PC-3 (cell line): ENCODE results near the gene ZNF311. TPM values are rescaled to one million over a fixed set of nuclear protein-coding genes. Genes with fewer than 3 reads are reported as not detected.

Experiments used
- ATAC-seq: fragments of 200-7000 bp; cut with Tn5 transposase; 2 replicates; pipeline ENCODE4 v1.9.1; 2020; ENCODE audit warnings: mild to moderate bottlenecking, moderate library complexity
- BruUV-seq: library from RNA; stranded (reverse); fragments of 400-500 nt; replicated peaks from 2 replicates; lab custom pipeline; 2021; lab: Mats Ljungman, UMichigan
- CTCF ChIA-PET: fragments of 300-600 bp; sonication (Branson Sonifier 250); formaldehyde crosslinking; loops from one replicate; lab custom pipeline; 2022; ENCODE audit warnings: antibody characterized with exemption; lab: Charles Lee
- POLR2A ChIA-PET: fragments of 300-600 bp; sonication (Branson Sonifier 250); formaldehyde crosslinking; loops from one replicate; lab custom pipeline; 2022; ENCODE audit warnings: antibody characterized with exemption; ENCODE audit not compliant: unreplicated experiment; lab: Charles Lee
- DNase-seq: peaks from one replicate; pipeline ENCODE4 v3.0.0-alpha.2; 2015
- H2AFZ ChIP-seq: fragments of 300-600 bp; sonication (generic); 2 replicates; pipeline ENCODE4 v1.6.0; 2016; ENCODE audit warnings: antibody characterized with exemption, low read length
- H3F3A ChIP-seq: fragments of 300-600 bp; sonication (generic); one replicate; pipeline ENCODE4 v1.6.0; 2017; ENCODE audit warnings: antibody characterized with exemption, low read length, control low read depth, mild to moderate bottlenecking; ENCODE audit not compliant: unreplicated experiment
- H3K27ac ChIP-seq: fragments of 300-600 bp; sonication (generic); 2 replicates; pipeline ENCODE4 v1.5.1; 2016; ENCODE audit warnings: mild to moderate bottlenecking, low read length
- H3K27me3 ChIP-seq: fragments of 300-600 bp; sonication (generic); 2 replicates; pipeline ENCODE4 v1.6.1; 2016; ENCODE audit warnings: low read length, mixed read lengths
- H3K36me3 ChIP-seq: fragments of 300-600 bp; sonication (generic); 2 replicates; pipeline ENCODE4 v1.6.1; 2016; ENCODE audit warnings: low read depth, mixed run types, low read length, mixed read lengths
- H3K4me1 ChIP-seq: fragments of 300-600 bp; sonication (generic); 2 replicates; pipeline ENCODE4 v1.5.1; 2016; ENCODE audit warnings: low read length; ENCODE audit not compliant: insufficient read depth
- H3K4me2 ChIP-seq: fragments of 300-600 bp; sonication (generic); 2 replicates; pipeline ENCODE4 v1.6.0; 2016; ENCODE audit warnings: low read length
- H3K4me3 ChIP-seq: fragments of 300-600 bp; sonication (generic); 2 replicates; pipeline ENCODE4 v1.5.1; 2016; ENCODE audit warnings: mild to moderate bottlenecking, low read length, mixed read lengths
- H3K79me2 ChIP-seq: fragments of 300-600 bp; sonication (generic); 2 replicates; pipeline ENCODE4 v1.6.1; 2017; ENCODE audit warnings: low read length, mixed read lengths
- H3K9ac ChIP-seq: fragments of 300-600 bp; sonication (generic); 2 replicates; pipeline ENCODE4 v1.6.0; 2016; ENCODE audit warnings: mild to moderate bottlenecking, low read length
- H3K9me2 ChIP-seq: fragments of 300-600 bp; sonication (generic); replicated peaks from 2 replicates; pipeline ENCODE4 v1.6.1; 2016; ENCODE audit warnings: mixed run types, low read length, mixed read lengths
- H3K9me3 ChIP-seq: fragments of 300-600 bp; sonication (generic); 2 replicates; pipeline ENCODE4 v1.6.1; 2016; ENCODE audit warnings: low read length, mixed read lengths
- H4K20me1 ChIP-seq: fragments of 300-600 bp; sonication (generic); 2 replicates; pipeline ENCODE4 v1.6.1; 2016; ENCODE audit warnings: low read length, mixed read lengths
- CTCF ChIP-seq: fragments of 300-600 bp; sonication (generic); conservative IDR thresholded peaks from 2 replicates; pipeline ENCODE4 v1.5.1; 2017; ENCODE audit warnings: antibody characterized with exemption, low read depth, mild to moderate bottlenecking, low read length
- EZH2 ChIP-seq: fragments of 300-600 bp; sonication (generic); IDR thresholded peaks from one replicate; pipeline ENCODE4 v1.6.1; 2017; ENCODE audit warnings: antibody characterized with exemption, mild to moderate bottlenecking, low read length; ENCODE audit not compliant: unreplicated experiment
- EZH2phosphoT487 ChIP-seq: fragments of 300-600 bp; sonication (generic); IDR thresholded peaks from 2 replicates; pipeline ENCODE4 v1.6.1; 2018; ENCODE audit warnings: mild to moderate bottlenecking, antibody characterized with exemption, low read length, borderline replicate concordance
- intact Hi-C: fragments of 100-400 bp; cut with micrococcal nuclease; formaldehyde crosslinking; loops from 2 replicates; pipeline ENCODE4 v1.9.0; 2023
- total RNA-seq: library from RNA; depleted of rRNA; stranded (reverse); fragments of >200 nt; gene quantifications from 2 replicates; pipeline ENCODE4 v1.2.3, GENCODE V29; 2014

Gene ZNF311
- total RNA-seq, 1 experiment from 2014 or later, result 0.04 TPM

- no peaks in the 10 kb centered on the region for H3F3A ChIP-seq
- H3K9me3 ChIP-seq, result no peaks in the 10 kb centered on the region
- ATAC-seq (peak; percentile 85), DNase-seq (peak; percentile 53)
- H3K4me1 ChIP-seq, result 0 out of 2 replicates have a peak, but pooled peaks cover 4% of the 10 kb centered on the region
- POLR2A ChIA-PET, result no interaction called here
- no peaks in the 10 kb centered on the region for H3K79me2 ChIP-seq
- H2AFZ ChIP-seq, result peak overlapping the region; percentile 73
- H3K9ac ChIP-seq, result no peak overlapping the region
- no TSS peak for BruUV-seq
- no peaks in the 10 kb centered on the region for H3K27me3 ChIP-seq
- no peaks in the 10 kb centered on the region for H3K36me3 ChIP-seq
- H3K4me2 ChIP-seq, result peak overlapping the region; percentile 94
- no peak overlapping the region for H3K27ac ChIP-seq
- no peaks in the 10 kb centered on the region for H3K9me2 ChIP-seq
- CTCF ChIA-PET, result no interaction called here
- intact Hi-C loops, result loop anchor here (1.0 to 10.0 kb wide), 2 partner anchors 26 to 147 kb away; no protein-coding TSS in a partner anchor
- peak overlapping the region; percentile 72 for H3K4me3 ChIP-seq
- no peak for TF ChIP-seq EZH2
- TF ChIP-seq EZH2phosphoT487, result no peak
- TF ChIP-seq CTCF, result no peak
- no peaks in the 10 kb centered on the region for H4K20me1 ChIP-seq
These were observed 6.2 kb upstream of the ZNF311 start for GRCh38 chr6:29011276-29011734.

- no peak overlapping the region for H3K4me2 ChIP-seq
- CTCF ChIA-PET, result no interaction called here
- intact Hi-C loops, result no loop called here
- no peaks in the 10 kb centered on the region for H3K9me2 ChIP-seq
- H3F3A ChIP-seq, result no peaks in the 10 kb centered on the region
- H3K27me3 ChIP-seq, result no peaks in the 10 kb centered on the region
- no peaks in the 10 kb centered on the region for H3K9me3 ChIP-seq
- no peak overlapping the region for H2AFZ ChIP-seq
- POLR2A ChIA-PET, result interaction anchor here (0.7 kb wide), 1 partner anchor 14 kb away, joined by 4 read pairs; no protein-coding TSS in a partner anchor
- no peak overlapping the region for H3K27ac ChIP-seq
- no peaks in the 10 kb centered on the region for H4K20me1 ChIP-seq
- ATAC-seq (no peak), DNase-seq (no peak)
- TF ChIP-seq EZH2phosphoT487 (no peak), CTCF (no peak), EZH2 (no peak)
- no peak overlapping the region for H3K9ac ChIP-seq
- H3K79me2 ChIP-seq, result no peaks in the 10 kb centered on the region
- H3K4me3 ChIP-seq, result no peak overlapping the region
- no peaks in the 10 kb centered on the region for H3K36me3 ChIP-seq
- peaks cover 13% of the 10 kb centered on the region; the same call in 1 of the 2 replicates for H3K4me1 ChIP-seq
- no TSS peak for BruUV-seq
These were observed 4.2 kb upstream of the ZNF311 start for GRCh38 chr6:29009358-29009757.

DNA sequence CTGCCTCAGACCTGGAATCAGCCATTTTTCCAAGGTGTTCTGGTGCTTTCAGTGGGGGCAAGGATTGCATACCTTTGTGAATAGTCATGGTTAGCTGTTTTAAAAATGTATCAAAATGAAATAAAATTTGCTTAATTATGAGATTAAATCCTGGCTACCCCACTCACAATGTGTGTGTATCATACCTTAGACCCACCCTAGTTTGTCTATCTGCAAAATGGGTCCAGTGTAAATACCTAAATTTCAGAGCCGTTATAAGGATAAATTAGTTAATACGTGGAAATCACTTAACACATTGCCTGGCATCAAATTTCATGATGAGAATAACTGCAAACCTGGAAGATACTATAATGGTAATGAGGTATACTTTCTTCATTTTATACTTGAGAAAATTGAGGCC is 3.0 kb upstream of the ZNF311 start:
- no peak for DNase-seq
- no TSS peak for BruUV-seq
- no peaks in the 10 kb centered on the region for H3F3A ChIP-seq
- ChIA-PET CTCF (no interaction called here), POLR2A (no interaction called here)
- no peak overlapping the region for H2AFZ ChIP-seq
- H3K9me3 ChIP-seq, result no peaks in the 10 kb centered on the region
- H3K79me2 ChIP-seq, result no peaks in the 10 kb centered on the region
- no peak overlapping the region for H3K4me2 ChIP-seq
- no peak overlapping the region for H3K4me3 ChIP-seq
- no peak overlapping the region for H3K27ac ChIP-seq
- H4K20me1 ChIP-seq, result no peaks in the 10 kb centered on the region
- ATAC-seq, result no peak
- no peaks in the 10 kb centered on the region for H3K36me3 ChIP-seq
- TF ChIP-seq CTCF, result no peak
- TF ChIP-seq EZH2phosphoT487, result no peak
- no peak for TF ChIP-seq EZH2
- no peak overlapping the region for H3K9ac ChIP-seq
- intact Hi-C loops, result no loop called here
- H3K9me2 ChIP-seq, result no peaks in the 10 kb centered on the region
- H3K4me1 ChIP-seq, result peaks cover 13% of the 10 kb centered on the region; the same call in 1 of the 2 replicates
- H3K27me3 ChIP-seq, result no peaks in the 10 kb centered on the region
